ENCODE measurements around the gene GRIK1.

Gene GRIK1

GRCh38 chr21:29771491-29772066 lies 168.2 kb downstream of the GRIK1 start:
- DNase-seq, result no peak

GRCh38 chr21:29763674-29764073 lies 176.1 kb downstream of the GRIK1 start:
- DNase-seq, result no peak

GRCh38 chr21:29762570-29763082 lies 177.2 kb downstream of the GRIK1 start:
- DNase-seq, result no peak

DNA sequence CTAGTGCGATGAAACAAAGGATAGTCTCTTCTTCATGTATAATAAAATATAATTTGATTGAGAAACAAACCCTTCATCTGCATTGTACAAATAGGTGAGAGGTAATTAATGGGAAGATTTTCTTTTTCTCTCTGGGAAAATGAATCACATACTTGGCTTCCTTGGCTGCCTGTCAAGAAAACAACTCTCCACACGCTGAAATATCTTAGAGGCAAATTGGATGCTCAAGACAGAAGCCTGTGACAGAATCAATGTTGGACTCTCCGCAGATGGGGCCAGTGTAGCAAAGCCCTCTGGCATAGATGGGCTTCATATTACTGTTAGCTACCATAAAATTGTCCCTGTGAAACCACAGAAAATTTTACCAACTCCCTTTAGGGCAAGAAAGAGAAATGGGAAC lies 186.6 kb downstream of the GRIK1 start:
- DNase-seq, result no peak

GRCh38 chr21:29751473-29752185 lies 188.2 kb downstream of the GRIK1 start:
- DNase-seq, result no peak

DNA sequence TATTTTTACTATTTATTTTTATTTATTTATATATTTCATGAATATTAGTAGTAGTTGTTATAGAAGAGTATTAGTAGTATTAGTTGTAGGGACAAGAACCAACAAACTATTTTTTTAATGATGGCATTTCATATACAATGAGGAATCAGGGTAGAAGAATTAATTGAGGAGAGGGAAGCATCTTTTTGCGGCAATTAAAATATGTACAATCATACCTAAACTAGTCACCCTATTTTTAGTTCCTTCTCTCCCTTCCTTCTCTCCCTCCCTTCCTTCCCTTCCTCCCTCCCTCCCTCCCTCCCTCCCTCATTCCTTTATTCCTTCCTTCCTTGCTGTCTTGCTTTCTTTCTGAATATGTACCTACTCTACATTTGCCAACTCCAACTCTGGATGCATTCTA lies 189.8 kb downstream of the GRIK1 start:
- DNase-seq, result no peak

DNA sequence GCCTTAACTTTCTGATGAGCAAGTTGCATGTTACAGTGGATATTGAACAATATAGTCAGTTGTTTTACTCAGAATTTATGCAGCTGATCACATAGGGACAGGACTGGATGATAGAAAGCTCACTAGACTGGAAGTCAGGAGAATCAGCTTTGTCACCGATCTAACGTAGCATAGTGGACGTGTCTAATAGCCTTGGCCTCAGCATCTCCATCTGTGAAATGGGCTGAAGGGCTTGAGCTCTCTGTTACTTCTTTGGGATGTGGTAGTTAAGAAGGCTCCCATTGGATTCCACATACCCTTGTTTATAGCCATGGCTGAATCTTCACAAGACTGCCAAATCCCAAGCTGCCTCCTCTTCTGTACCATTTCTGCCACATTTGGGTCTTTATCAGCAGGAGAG lies 190.6 kb downstream of the GRIK1 start:
- DNase-seq, result no peak

- DNase-seq, result no peak
These were observed 191.2 kb downstream of the GRIK1 start for GRCh38 chr21:29748391-29749167.

DNA sequence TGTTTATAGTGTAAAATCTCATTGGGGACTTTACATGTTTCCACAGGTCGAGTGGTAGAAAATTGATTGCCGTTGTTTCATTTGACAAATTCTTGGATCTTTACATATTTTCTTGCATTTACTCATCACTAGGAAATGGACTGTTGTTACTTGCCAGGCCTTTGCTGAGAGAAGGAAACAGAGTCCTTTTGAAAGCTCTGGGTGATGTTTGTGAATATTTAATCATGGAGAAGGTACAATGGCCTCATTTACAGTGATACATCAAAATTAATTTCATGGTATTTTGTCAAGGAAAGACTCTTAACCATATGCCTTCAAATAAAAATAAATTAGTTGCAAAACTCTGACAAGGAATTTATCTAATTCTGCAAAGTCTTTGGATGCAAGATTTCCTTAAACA lies 198.0 kb downstream of the GRIK1 start:
- no peak for DNase-seq

GRCh38 chr21:29739176-29739575 lies 200.6 kb downstream of the GRIK1 start:
- no peak for DNase-seq

- DNase-seq, result no peak
These were observed 201.1 kb downstream of the GRIK1 start for GRCh38 chr21:29738730-29739129.

- DNase-seq, result no peak
These were observed 202.6 kb downstream of the GRIK1 start for GRCh38 chr21:29737186-29737585.

DNA sequence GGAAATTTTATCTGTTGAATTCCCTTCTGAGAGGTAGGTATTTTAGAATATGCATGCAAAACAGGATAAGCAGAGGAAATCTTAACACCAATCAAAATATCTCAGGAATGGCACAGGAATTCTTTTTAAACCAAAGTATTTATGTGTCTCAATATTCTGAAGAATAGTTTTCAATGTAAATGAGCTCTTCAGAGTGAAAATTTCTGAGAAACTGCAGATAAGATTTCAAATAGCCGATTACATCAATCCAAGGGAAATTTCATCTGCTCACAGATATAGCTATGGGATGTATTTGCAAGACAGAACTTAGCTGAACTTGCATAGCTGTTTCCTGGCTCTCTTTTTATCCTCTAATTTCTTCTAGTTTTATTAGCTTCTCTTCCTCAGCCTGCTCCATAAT lies 209.5 kb downstream of the GRIK1 start:
- DNase-seq, result no peak

DNA sequence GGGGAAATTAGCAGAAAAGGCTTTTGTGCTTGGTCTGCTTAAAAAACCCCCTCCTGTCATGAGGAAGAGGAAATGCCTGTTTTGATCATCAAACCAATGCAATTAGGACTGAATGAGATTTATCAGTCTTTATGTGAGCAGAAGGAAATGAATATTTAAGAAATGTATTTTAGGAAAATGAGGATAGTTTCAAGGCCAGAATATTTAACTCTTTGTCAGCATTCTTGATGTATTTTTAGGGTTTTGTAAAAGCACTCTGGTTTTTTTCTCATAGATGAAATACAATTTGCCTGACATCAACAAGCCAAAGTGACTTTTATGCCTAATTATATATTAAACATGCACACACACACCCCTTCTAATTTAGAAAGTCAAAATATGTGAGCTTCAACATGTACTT lies 213.8 kb downstream of the GRIK1 start:
- DNase-seq, result no peak

DNA sequence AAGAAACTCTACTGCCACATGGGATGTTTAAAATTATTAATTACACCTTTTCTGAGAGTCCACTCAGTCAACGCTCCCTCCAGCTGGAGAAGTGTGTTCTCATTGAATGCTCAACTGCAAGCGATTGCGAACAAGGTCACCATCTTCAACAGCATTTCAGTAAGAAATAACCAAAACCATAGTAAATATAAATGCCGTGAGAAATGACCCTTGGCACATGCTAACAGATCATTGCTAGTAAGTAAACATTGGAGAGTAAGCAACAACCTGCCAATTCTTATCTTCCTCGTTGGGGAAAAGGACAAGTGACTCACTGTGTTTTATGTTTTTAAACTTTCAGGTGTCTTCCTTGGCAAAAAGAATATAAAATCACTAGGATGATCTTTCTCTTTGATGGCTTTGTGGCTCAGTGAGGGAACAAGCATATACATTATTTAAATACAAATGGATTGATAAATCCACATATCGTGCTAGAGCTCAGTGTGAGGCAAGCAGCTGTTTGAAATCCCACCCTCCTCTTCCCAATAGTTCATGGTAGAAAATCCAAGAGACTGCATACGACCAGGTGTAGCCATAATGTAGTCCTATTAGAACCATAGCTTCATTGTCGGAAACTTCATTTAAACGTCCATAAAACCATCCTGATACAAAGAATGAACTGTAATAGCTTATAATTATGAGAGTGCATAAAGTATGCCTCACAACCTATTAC lies 214.6 kb downstream of the GRIK1 start:
- no peak for DNase-seq

GRCh38 chr21:29721964-29722363 lies 217.8 kb downstream of the GRIK1 start:
- DNase-seq, result no peak

DNA sequence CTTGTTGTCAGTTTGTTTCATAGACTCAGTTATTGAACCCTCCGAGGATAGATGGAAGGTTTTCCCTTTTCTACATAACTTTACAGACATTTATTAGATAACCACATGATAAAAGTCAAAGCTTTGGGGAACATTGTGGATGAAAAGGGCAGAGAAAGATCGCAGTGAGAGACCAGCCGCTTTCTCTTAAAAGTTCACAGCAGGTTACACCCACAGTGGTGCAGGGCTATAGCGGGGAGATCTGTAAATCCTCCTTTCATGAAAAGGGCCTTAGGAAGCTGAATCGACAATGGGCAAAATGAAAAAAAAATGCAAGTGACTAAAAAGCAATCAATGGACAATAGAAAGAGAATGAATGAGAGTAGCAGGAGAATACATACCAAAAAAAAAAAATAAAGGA lies 218.6 kb downstream of the GRIK1 start:
- DNase-seq, result no peak

DNA sequence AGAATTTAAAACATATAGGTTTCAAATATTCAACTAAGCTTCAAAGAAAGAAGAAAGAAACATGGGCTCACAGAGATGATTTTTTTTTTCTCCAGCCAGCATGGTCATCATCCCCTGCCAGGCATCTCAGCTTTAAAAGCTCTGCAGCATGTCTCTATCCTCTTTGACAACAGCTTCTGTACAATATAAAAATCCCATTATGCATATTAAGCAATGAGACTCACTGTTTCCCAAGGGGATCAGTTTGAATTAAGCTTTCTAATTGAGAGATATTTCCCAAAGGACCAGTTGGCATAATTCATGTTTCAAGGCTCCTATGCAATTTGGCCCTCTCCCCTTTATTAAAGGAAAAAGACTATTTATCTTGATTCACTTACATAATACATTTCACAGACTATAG lies 220.3 kb downstream of the GRIK1 start:
- no peak for DNase-seq

GRCh38 chr21:29718081-29718815 lies 221.5 kb downstream of the GRIK1 start:
- no peak for DNase-seq

DNA sequence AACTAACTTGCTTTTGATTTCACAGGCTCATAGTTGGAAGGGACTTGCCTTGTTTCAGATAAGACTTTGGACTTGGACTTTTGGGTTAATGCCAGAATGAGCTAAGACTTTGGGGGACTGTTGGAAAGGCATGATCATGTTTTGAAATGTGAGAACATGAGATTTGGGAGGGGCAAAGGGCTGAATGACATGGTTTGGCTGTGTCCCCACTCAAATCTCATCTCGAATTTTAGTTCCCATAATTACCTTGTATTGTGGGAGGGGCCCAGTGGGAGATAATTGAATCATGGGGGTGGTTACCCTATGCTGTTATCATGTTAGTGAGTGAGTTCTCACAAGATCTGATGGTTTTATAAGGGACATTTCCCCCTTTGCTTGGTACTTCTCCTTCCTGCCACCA lies 222.1 kb downstream of the GRIK1 start:
- DNase-seq, result no peak

DNA sequence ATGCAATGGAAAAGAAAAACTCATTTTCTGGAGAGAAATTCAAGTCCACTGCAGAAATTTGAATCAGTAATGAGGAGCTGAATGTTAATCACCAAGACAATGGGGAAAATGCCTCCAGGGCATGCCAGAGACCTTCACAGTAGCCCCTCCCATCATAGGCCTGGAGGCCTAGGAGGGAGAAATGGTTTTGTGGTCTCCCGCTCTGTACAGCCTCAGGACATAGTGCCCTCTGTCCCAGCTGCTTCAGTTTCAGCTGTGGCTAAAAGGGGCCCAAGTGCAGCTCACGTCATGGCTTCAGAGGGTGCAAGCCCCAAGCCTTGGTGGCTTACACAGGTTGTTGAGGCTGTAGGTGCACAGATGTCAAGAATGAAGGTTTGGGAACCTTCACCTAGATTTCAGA lies 223.0 kb downstream of the GRIK1 start:
- DNase-seq, result no peak

DNA sequence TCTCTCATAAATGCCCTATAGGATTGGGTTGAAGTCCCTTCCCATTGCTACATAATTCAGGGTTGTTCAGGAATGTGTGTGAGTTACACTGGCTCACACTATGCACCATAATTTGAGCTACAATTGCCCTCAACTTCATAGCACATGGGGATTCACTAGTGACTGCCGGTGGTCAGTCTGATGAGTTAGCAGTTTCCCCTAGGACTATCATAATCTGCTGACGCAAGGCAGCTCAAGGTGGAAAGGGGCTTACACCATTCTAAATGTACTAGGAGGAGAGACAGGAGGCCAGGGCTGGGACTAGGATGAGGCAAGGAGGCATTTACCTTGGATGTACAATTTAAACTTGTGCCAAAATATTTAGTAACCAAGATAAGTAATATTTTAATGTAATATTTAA lies 224.7 kb downstream of the GRIK1 start:
- DNase-seq, result no peak

GRCh38 chr21:29712818-29713217 lies 227.0 kb downstream of the GRIK1 start:
- DNase-seq, result no peak

All from central memory CD4-positive, alpha-beta T cell (primary cell).